ENCODE results near the gene SETBP1. TPM values are rescaled to one million over a fixed set of nuclear protein-coding genes. Genes with fewer than 3 reads are reported as not detected.

Gene SETBP1
- total and polyA plus RNA-seq, 9 of the 15 experiments (the other 6 are each of a cell fraction or from before 2014, with no cell fraction given) = under 0.01 to 0.13 (median 0.04) TPM

- TF ChIP-seq RREB1 (CRISPR knock-in tag; IDR thresholded peaks at IDR 0.05) (no peak), CTBP1 (IDR thresholded peaks at IDR 0.05; ENCODE audit: borderline replicate concordance) (no peak), LARP7 (IDR thresholded peaks at IDR 0.05) (no peak)
Observed at GRCh38 chr18:44857744-44858491, 177.2 kb downstream of the SETBP1 start (continued).

- Histone ChIP-seq H3K4me3 (no peak overlapping the region), H3K27ac (ENCODE audit: extremely low read depth, low read depth, low read length) (no peak overlapping the region), H3K4me1 (replicated peaks in 1 of 2; ENCODE audit: control insufficient read depth in 2 of 2, insufficient read depth in 2 of 2, low read length in 2 of 2) (no peaks in the 10 kb centered on the region), H3K79me2 (ENCODE audit: control insufficient read depth, insufficient read depth, low read length) (no peaks in the 10 kb centered on the region), H3K4me2 (ENCODE audit: insufficient read depth, low read length) (no peak overlapping the region), H4K20me1 (replicated peaks; ENCODE audit: control insufficient read depth, insufficient read depth, low read length) (no peaks in the 10 kb centered on the region), H2AFZ (ENCODE audit: low read depth, low read length) (no peak overlapping the region), H3K27me3 (ENCODE audit: control insufficient read depth in 2 of 2, insufficient read depth in 2 of 2, low read length in 2 of 2) (no peaks in the 10 kb centered on the region), H3K9me1 (ENCODE audit: control insufficient read depth, insufficient read depth, low read length) (no peaks in the 10 kb centered on the region), H3K36me3 (ENCODE audit: control insufficient read depth, insufficient read depth, low read length) (no peaks in the 10 kb centered on the region), H3K9ac (ENCODE audit: insufficient read depth in 1 of 2, low read depth in 2 of 2, low read length in 2 of 2) (no peak overlapping the region), H3K9me3 (replicated peaks; ENCODE audit: control insufficient read depth, insufficient read depth, low read depth, low read length) (no peaks in the 10 kb centered on the region)
- CTCF ChIA-PET (ENCODE audit: low intra/inter-chr PET ratio) = no interaction called here
- DNase-seq (ENCODE audit: extremely low read depth in 1 of 4, low spot score in 3 of 4) (no peak), ATAC-seq (no peak), FAIRE-seq (no peak)
- POLR2A ChIA-PET = no interaction called here
- no TSS peak for BruUV-seq (replicated peaks)
- in situ Hi-C loops (cut with MboI) = no loop called here
- intact Hi-C loops (cut with micrococcal nuclease) = no loop called here
- no peak for TF ChIP-seq NR2F6 (CRISPR knock-in tag; IDR thresholded peaks at IDR 0.05)
- no peak for TF ChIP-seq ARID1B (IDR thresholded peaks at IDR 0.05)
- no peak for TF ChIP-seq PHB2 (IDR thresholded peaks at IDR 0.05; ENCODE audit: low read depth)
- TF ChIP-seq MCM3 (IDR thresholded peaks at IDR 0.05) = no peak
- no peak for TF ChIP-seq HSF4 (CRISPR knock-in tag; IDR thresholded peaks at IDR 0.05; ENCODE audit: borderline replicate concordance)
- no peak for TF ChIP-seq VEZF1 (CRISPR knock-in tag; IDR thresholded peaks at IDR 0.05)
- no peak for TF ChIP-seq ZNF780A (CRISPR knock-in tag; IDR thresholded peaks at IDR 0.05)
- no peak for TF ChIP-seq ZNF143 (CRISPR knock-in tag; IDR thresholded peaks at IDR 0.05)
- no peak for TF ChIP-seq NFE2 (IDR thresholded peaks at IDR 0.05; ENCODE audit: low read depth)
- TF ChIP-seq JUND (IDR thresholded peaks at IDR 0.05; ENCODE audit: borderline replicate concordance, low read depth, low read length) = no peak
- no peak for TF ChIP-seq JUND (tag; IDR thresholded peaks at IDR 0.05; ENCODE audit: borderline replicate concordance, low read depth, low read length)
- TF ChIP-seq SAFB (IDR thresholded peaks at IDR 0.05; ENCODE audit: borderline replicate concordance, low read depth, low read length) = no peak
- TF ChIP-seq ZSCAN29 (IDR thresholded peaks at IDR 0.05) = no peak
- TF ChIP-seq MXI1 (IDR thresholded peaks at IDR 0.05; ENCODE audit: low read depth, low read length) = no peak
Observed at GRCh38 chr18:44859263-44859662, 178.6 kb downstream of the SETBP1 start.
